Measurements from ENCODE around the gene AKAP1.

DNA sequence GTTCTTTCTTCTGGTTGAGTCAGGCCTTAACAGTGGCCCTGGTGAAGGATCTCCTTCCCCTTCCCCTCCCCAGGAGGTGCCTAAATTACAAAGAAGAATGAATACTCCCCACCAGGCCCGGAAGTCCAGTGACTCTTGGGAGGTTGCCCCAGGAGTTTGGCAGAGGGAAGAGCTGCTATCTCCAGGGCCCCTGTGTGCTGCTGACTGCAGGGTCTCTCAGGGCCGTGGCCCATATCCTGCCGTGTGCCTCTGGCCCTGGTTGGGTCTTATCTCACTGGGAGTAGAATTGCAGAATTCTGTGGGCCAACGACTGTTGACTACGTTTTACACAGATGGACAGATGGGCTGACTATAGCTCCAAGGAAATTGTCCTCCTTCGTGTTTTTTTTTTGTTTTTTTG is 28.0 kb downstream of the AKAP1 start:
- TF ChIP-seq TARDBP (IDR thresholded peaks at IDR 0.05) (no peak), FOXA1 (IDR thresholded peaks at IDR 0.05) (no peak), FOXK2 (IDR thresholded peaks at IDR 0.05) (no peak)
- TF ChIP-seq, protein P1, sequence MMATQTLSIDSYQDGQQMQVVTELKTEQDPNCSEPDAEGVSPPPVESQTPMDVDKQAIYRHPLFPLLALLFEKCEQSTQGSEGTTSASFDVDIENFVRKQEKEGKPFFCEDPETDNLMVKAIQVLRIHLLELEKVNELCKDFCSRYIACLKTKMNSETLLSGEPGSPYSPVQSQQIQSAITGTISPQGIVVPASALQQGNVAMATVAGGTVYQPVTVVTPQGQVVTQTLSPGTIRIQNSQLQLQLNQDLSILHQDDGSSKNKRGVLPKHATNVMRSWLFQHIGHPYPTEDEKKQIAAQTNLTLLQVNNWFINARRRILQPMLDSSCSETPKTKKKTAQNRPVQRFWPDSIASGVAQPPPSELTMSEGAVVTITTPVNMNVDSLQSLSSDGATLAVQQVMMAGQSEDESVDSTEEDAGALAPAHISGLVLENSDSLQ (IDR thresholded peaks at IDR 0.05): no peak

All from HEK293T (cell line).